ENCODE results near the gene EXOC5. TPM values are rescaled to one million over a fixed set of nuclear protein-coding genes. Genes with fewer than 3 reads are reported as not detected.
A peak's percentile ranks its signal among the peaks of the same experiment; 100 is the strongest.

Gene EXOC5
- total RNA-seq, 4 donors from 2014 or later: 20.6 to 35.8 (median 30.3) TPM

- H3K4me1 ChIP-seq: no peaks in the 10 kb centered on the region
- no peak overlapping the region for H3K4me3 ChIP-seq
- no peak for DNase-seq
- TF ChIP-seq CTCF (IDR thresholded peaks at IDR 0.05): no peak
- no peak overlapping the region for H3K27ac ChIP-seq
- H3K27me3 ChIP-seq: no peaks in the 10 kb centered on the region
- H3K9me3 ChIP-seq: no peaks in the 10 kb centered on the region
- H3K36me3 ChIP-seq: no peaks in the 10 kb centered on the region
Observed at GRCh38 chr14:57199921-57200320, 68.8 kb downstream of the EXOC5 start.

- Histone ChIP-seq H3K36me3 (no peaks in the 10 kb centered on the region), H3K27me3 (no peaks in the 10 kb centered on the region), H3K4me3 (no peak overlapping the region), H3K9me3 (no peaks in the 10 kb centered on the region), H3K27ac (no peak overlapping the region), H3K4me1 (no peaks in the 10 kb centered on the region)
- no peak for DNase-seq
- no peak for TF ChIP-seq POLR2A (IDR thresholded peaks at IDR 0.05)
- TF ChIP-seq CTCF (IDR thresholded peaks at IDR 0.05): peak in 2 of 6 experiments; percentile 17 to 22
Observed at GRCh38 chr14:57189070-57189469, 79.6 kb downstream of the EXOC5 start.

GRCh38 chr14:57182760-57183503 is 85.8 kb downstream of the EXOC5 start:
- no peak for DNase-seq
- H3K4me1 ChIP-seq: no peaks in the 10 kb centered on the region
- no peak overlapping the region for H3K4me3 ChIP-seq
- no peak for TF ChIP-seq POLR2A (IDR thresholded peaks at IDR 0.05)
- peak in 2 of 6 experiments; percentile 4 to 5 for TF ChIP-seq CTCF (IDR thresholded peaks at IDR 0.05)
- H3K27ac ChIP-seq: no peak overlapping the region
- H3K9me3 ChIP-seq: no peaks in the 10 kb centered on the region
- H3K36me3 ChIP-seq: no peaks in the 10 kb centered on the region
- no peaks in the 10 kb centered on the region for H3K27me3 ChIP-seq

GRCh38 chr14:57179273-57179672 is 89.4 kb downstream of the EXOC5 start:
- TF ChIP-seq POLR2A (IDR thresholded peaks at IDR 0.05) (no peak), CTCF (IDR thresholded peaks at IDR 0.05) (no peak)
- DNase-seq: no peak
- H3K4me3 ChIP-seq: no peak overlapping the region
- no peaks in the 10 kb centered on the region for H3K4me1 ChIP-seq
- H3K27me3 ChIP-seq: no peaks in the 10 kb centered on the region
- no peaks in the 10 kb centered on the region for H3K9me3 ChIP-seq
- no peak overlapping the region for H3K27ac ChIP-seq
- H3K36me3 ChIP-seq: no peaks in the 10 kb centered on the region

GRCh38 chr14:57174466-57174865 is 94.2 kb downstream of the EXOC5 start:
- TF ChIP-seq CTCF (IDR thresholded peaks at IDR 0.05): no peak
- no peak for TF ChIP-seq POLR2A (IDR thresholded peaks at IDR 0.05)
- Histone ChIP-seq H3K27me3 (no peaks in the 10 kb centered on the region), H3K4me1 (no peaks in the 10 kb centered on the region), H3K4me3 (no peak overlapping the region), H3K9me3 (no peaks in the 10 kb centered on the region), H3K27ac (no peak overlapping the region), H3K36me3 (no peaks in the 10 kb centered on the region)
- no peak for DNase-seq
